Mucosa of descending colon (tissue), 3 donors: ENCODE results near the gene AKAP13. TPM values are rescaled to one million over a fixed set of nuclear protein-coding genes. Genes with fewer than 3 reads are reported as not detected.

Source experiments
- ATAC-seq: fragments of 200-7000 bp; cut with Tn5 transposase; one replicate; pipeline ENCODE4 v1.9.1; 2020; ENCODE audit warnings: mild to moderate bottlenecking, moderate library complexity
- DNase-seq, 3 donors: peaks; one replicate each; pipeline ENCODE4 v3.0.0-alpha.2; 2020
- H3K36me3 ChIP-seq: fragments of 200-600 bp; one replicate; pipeline ENCODE4 v1.8.0; 2021; ENCODE audit warnings: low read depth, mild to moderate bottlenecking
- H3K4me1 ChIP-seq: fragments of 200-600 bp; one replicate; pipeline ENCODE4 v1.8.0; 2021; ENCODE audit warnings: low read depth, mild to moderate bottlenecking
- H3K4me3 ChIP-seq: fragments of 200-600 bp; one replicate; pipeline ENCODE4 v1.8.0; 2021; ENCODE audit warnings: mild to moderate bottlenecking
- H3K9me3 ChIP-seq: fragments of 200-600 bp; one replicate; pipeline ENCODE4 v1.8.0; 2021; ENCODE audit warnings: mild to moderate bottlenecking
- CTCF ChIP-seq: fragments of 200-600 bp; IDR thresholded peaks from one replicate; pipeline ENCODE4 v1.8.0; 2022; ENCODE audit warnings: antibody characterized with exemption, mild to moderate bottlenecking
- intact Hi-C, 2 donors: fragments of 100-400 bp; cut with DNase I in 1 of 2; cut with micrococcal nuclease in 1 of 2; formaldehyde crosslinking; loops; one replicate each; pipeline versions ENCODE4 v1.11.0 to v1.11.1; 2022; cut with DNase I, micrococcal nuclease
- total RNA-seq, 3 donors: library from RNA; stranded (reverse); fragmentation: NEBNext Ultra II Directional in 2 of 3; extraction: Animal tissue kit (Norgen Biotek cat#: 25700) in 2 of 3; gene quantifications; one replicate each; pipeline versions ENCODE4 v1.2.1 to v1.2.4, GENCODE V29; 2021 to 2023
- donor health status: DM: no; HTN: no; CAD: no; lungs with moderate emphysema.
- donor health status: DM: no; HTN: no; CAD: no.
- donor health status: DM: no; HTN: yes; CAD: no.

AKAP13 gene
- total RNA-seq, 3 donors from 2014 or later = 141 to 173 (median 150) TPM

- no peak overlapping the region for H3K4me3 ChIP-seq
- intact Hi-C loops = no loop called here
- no peak for ATAC-seq
- no peaks in the 10 kb centered on the region for H3K4me1 ChIP-seq
- H3K9me3 ChIP-seq = no peaks in the 10 kb centered on the region
- no peak for TF ChIP-seq CTCF
- H3K36me3 ChIP-seq = no peaks in the 10 kb centered on the region
- no peak for DNase-seq
Measured at GRCh38 chr15:85764649-85765277, 384.4 kb downstream of the AKAP13 start.

GRCh38 chr15:85766001-85766831, 385.8 kb downstream of the AKAP13 start:
- DNase-seq (no peak), ATAC-seq (no peak)
- H3K4me3 ChIP-seq = no peak overlapping the region
- no peaks in the 10 kb centered on the region for H3K4me1 ChIP-seq
- H3K9me3 ChIP-seq = no peaks in the 10 kb centered on the region
- intact Hi-C loops = no loop called here
- no peaks in the 10 kb centered on the region for H3K36me3 ChIP-seq
- TF ChIP-seq CTCF = no peak

GRCh38 chr15:85767785-85768529, 387.6 kb downstream of the AKAP13 start:
- no peak overlapping the region for H3K4me3 ChIP-seq
- TF ChIP-seq CTCF = no peak
- intact Hi-C loops = no loop called here
- no peaks in the 10 kb centered on the region for H3K36me3 ChIP-seq
- no peak for DNase-seq
- peaks cover 11% of the 10 kb centered on the region for H3K4me1 ChIP-seq
- H3K9me3 ChIP-seq = no peaks in the 10 kb centered on the region
- ATAC-seq = no peak

- intact Hi-C loops = no loop called here
- TF ChIP-seq CTCF = no peak
- Histone ChIP-seq H3K4me3 (no peak overlapping the region), H3K9me3 (no peaks in the 10 kb centered on the region), H3K4me1 (peaks cover 13% of the 10 kb centered on the region), H3K36me3 (no peaks in the 10 kb centered on the region)
- DNase-seq (no peak), ATAC-seq (no peak)
Measured at GRCh38 chr15:85768595-85769168, 388.3 kb downstream of the AKAP13 start.

GRCh38 chr15:85769182-85769900, 388.9 kb downstream of the AKAP13 start:
- Histone ChIP-seq H3K4me1 (peaks cover 13% of the 10 kb centered on the region), H3K36me3 (no peaks in the 10 kb centered on the region), H3K9me3 (no peaks in the 10 kb centered on the region), H3K4me3 (no peak overlapping the region)
- ATAC-seq (no peak), DNase-seq (no peak)
- TF ChIP-seq CTCF = no peak
- intact Hi-C loops = no loop called here
